HG02981 (cell line): ENCODE data around the gene PDS5B.
"Not testable (repeated sequence)": the region's sequence is repeated elsewhere in the genome, so short reads cannot be mapped to it uniquely, and the experiment has no call there.

Experiments
- ATAC-seq: cut with Tn5 transposase; IDR thresholded peaks from one replicate; pipeline ENCODE4 v1.9.1; 2021; ENCODE audit warnings: mild to moderate bottlenecking, moderate library complexity; ENCODE audit not compliant: unreplicated experiment

The PDS5B gene

GRCh38 chr13:32642858-32643257 is 56.6 kb downstream of the PDS5B start:
- ATAC-seq: no peak

GRCh38 chr13:32645854-32646253 is 59.6 kb downstream of the PDS5B start:
- peak; percentile 40 for ATAC-seq

GRCh38 chr13:32647926-32648325 is 61.7 kb downstream of the PDS5B start:
- ATAC-seq: no peak

GRCh38 chr13:32650705-32651311 is 64.6 kb downstream of the PDS5B start:
- ATAC-seq: peak; percentile 72

GRCh38 chr13:32657309-32657708 is 71.1 kb downstream of the PDS5B start:
- ATAC-seq: no peak

- ATAC-seq: no peak
These were observed 73.5 kb downstream of the PDS5B start for GRCh38 chr13:32659736-32660135.

GRCh38 chr13:32660227-32660626 is 74.0 kb downstream of the PDS5B start:
- ATAC-seq: no peak

GRCh38 chr13:32661685-32662084 is 75.4 kb downstream of the PDS5B start:
- ATAC-seq: no peak

GRCh38 chr13:32663660-32664059 is 77.4 kb downstream of the PDS5B start:
- ATAC-seq: no peak

- ATAC-seq: no peak
These were observed 80.8 kb downstream of the PDS5B start for GRCh38 chr13:32666990-32667571.

- no peak for ATAC-seq
These were observed 82.9 kb downstream of the PDS5B start for GRCh38 chr13:32669030-32669646.

- ATAC-seq: no peak
These were observed 88.3 kb downstream of the PDS5B start for GRCh38 chr13:32674503-32674902.

- no peak for ATAC-seq
These were observed 90.0 kb downstream of the PDS5B start for GRCh38 chr13:32676242-32676641.

GRCh38 chr13:32682130-32682529 is 95.9 kb downstream of the PDS5B start:
- no peak for ATAC-seq

GRCh38 chr13:32682740-32683139 is 96.5 kb downstream of the PDS5B start:
- no peak for ATAC-seq

- ATAC-seq: no peak
These were observed 101.0 kb downstream of the PDS5B start for GRCh38 chr13:32687275-32687674.

GRCh38 chr13:32695602-32696250 is 109.5 kb downstream of the PDS5B start:
- no peak for ATAC-seq

- no peak for ATAC-seq
These were observed 121.2 kb downstream of the PDS5B start for GRCh38 chr13:32707471-32707870.

- no peak for ATAC-seq
These were observed 127.1 kb downstream of the PDS5B start for GRCh38 chr13:32713397-32713796.

- not testable (repeated sequence) for ATAC-seq
These were observed 129.9 kb downstream of the PDS5B start for GRCh38 chr13:32716201-32716600.

- no peak for ATAC-seq
These were observed 133.8 kb downstream of the PDS5B start for GRCh38 chr13:32720026-32720425.
